GM21723 (cell line): ENCODE data around the gene VAMP3.
"Not testable (repeated sequence)": the region's sequence is repeated elsewhere in the genome, so short reads cannot be mapped to it uniquely, and the experiment has no call there.

Experiments
- ATAC-seq: cut with Tn5 transposase; IDR thresholded peaks from one replicate; pipeline ENCODE4 v1.9.1; 2021; ENCODE audit warnings: mild to moderate bottlenecking, moderate library complexity; ENCODE audit not compliant: unreplicated experiment

Gene VAMP3

DNA sequence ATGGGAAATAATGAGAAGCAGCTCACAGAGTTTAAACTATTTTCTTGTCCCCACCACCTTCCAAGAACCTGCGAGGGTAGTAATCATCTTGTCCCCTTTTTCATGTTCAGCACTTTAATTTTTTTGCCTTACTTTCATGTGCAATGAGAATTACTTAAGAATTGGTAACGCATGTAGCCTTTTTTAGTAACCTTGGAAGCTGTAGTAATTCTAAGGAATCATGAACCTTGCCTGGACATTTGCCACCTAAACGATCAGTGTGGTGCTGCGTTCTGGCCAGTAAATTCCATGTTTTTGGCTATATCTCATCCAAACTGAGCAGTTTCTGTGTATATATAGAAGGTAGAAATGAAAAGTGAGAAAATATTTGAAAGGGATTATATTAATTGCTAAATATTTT, 3.9 kb upstream of the VAMP3 start:
- no peak for ATAC-seq

DNA sequence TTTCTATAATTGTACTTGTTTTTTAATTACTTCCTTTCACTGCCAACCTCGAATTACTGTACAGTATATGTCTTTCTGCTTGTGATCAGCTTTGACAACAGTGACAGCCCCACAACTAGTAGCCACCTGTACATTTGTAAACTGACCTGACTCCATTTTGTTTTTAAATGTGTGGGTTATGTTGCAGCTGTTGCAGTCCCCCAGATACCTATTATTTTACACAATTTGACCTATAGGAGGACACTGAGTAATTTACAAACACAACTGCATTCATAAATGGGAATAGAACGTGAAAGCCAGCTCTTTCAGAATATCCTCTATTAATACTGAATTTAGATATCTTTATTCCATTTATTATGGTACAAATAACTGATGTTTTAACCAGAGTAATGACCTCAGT, 2.5 kb upstream of the VAMP3 start:
- ATAC-seq: no peak

DNA sequence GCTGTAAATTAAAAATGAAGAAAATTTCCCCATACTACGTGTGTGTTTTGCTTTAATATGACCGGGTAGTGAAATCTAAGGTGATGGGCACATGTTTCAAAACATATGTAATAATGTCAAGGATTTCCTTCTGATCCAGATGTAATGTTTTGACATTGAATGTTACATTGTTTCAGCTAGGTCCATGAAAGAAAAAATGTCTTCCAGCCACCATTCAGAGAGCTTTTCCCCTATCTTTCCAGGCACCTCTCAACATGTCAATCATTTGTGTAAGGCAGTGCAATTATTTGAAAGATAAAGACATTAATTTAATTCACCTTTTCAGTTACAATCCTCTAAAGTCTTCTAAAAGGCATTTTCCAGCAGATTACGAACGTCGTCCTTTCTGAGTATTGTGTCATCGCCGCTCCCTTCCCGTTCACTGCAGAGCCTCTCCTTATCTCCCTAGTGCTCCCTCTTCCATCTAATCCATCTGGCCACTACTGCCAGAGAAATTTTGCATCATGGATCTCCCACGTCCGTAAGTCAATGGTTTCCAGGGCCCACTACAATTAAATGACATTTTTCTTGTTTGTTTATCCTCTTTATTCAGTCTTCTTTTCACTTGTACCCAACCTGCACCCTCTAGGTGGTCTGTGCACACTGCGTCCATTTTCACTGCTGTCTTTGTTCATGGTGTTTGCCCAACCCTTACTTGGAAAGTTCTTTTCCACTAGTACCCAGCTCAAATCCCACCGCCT, 1.3 kb upstream of the VAMP3 start:
- ATAC-seq: no peak

- ATAC-seq: no peak
Measured at GRCh38 chr1:7770669-7770996, 463 bp upstream of the VAMP3 start.

DNA sequence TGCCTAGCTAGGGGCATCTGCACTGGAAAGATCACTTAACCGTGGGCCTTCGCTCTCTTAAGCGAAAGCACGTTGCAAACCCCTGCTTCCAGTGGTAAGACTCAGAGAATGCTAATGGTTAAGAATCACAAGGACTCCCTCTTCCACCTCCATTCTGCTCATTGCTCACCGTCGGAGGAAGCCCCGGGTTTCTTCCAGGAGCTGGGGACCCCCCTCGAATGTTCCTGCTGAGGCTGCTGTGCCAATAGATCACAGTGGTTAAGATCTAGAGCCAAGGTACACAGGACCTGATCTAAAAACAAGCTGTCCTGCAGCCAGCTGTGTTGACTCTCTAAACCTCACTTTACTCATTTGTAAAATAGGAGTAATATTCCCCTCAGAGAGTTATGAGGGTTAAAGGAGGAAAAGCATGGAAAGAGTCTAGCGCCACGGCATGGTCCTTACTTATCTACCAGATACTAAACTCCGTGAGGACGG, 765 bp downstream of the VAMP3 start:
- ATAC-seq: peak; percentile 40

GRCh38 chr1:7777591-7777990, 6.5 kb downstream of the VAMP3 start:
- no peak for ATAC-seq

- ATAC-seq: no peak
Measured at GRCh38 chr1:7778133-7778628, 7.1 kb downstream of the VAMP3 start.

DNA sequence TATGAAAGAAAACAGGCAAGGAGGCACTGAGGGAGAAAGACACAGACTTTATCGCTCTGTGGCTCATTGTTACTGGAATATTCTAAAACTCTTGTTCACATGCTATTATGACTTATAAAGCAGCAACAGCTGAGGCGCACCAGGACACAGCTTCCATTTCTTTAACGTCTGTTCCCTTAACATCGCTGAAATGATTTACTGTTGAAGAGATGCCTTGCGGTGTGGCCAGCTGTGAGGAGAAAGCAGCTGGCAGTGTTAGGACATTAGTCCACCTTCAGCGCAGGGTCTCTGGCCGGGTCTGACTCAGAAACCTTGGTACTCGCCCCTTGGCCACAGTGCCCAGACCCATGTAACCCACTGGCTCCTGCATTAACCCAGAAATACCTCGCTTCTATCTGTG, 9.9 kb downstream of the VAMP3 start:
- no peak for ATAC-seq

DNA sequence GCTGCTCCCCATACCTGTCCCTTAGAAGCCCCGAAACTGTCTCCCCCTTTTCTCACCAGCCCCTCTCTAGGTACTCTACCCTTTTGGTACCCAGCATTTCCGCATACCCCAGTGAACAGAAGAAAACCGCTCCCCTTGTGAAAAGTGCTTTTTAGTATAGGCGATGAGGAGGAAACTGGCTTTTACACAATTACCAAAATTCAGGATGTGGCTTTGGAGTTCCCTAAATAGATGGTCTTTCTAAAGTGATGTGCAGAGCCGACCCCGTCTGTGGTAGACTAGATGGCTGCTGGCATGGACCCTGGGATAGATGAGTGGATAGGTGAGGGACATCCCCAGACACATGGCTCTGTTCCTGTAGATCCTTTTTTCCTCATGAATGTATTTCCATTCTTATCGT, 10.4 kb downstream of the VAMP3 start:
- no peak for ATAC-seq

GRCh38 chr1:7781923-7782495, 10.9 kb downstream of the VAMP3 start:
- ATAC-seq: no peak

GRCh38 chr1:7783178-7783711, 12.1 kb downstream of the VAMP3 start:
- no peak for ATAC-seq

DNA sequence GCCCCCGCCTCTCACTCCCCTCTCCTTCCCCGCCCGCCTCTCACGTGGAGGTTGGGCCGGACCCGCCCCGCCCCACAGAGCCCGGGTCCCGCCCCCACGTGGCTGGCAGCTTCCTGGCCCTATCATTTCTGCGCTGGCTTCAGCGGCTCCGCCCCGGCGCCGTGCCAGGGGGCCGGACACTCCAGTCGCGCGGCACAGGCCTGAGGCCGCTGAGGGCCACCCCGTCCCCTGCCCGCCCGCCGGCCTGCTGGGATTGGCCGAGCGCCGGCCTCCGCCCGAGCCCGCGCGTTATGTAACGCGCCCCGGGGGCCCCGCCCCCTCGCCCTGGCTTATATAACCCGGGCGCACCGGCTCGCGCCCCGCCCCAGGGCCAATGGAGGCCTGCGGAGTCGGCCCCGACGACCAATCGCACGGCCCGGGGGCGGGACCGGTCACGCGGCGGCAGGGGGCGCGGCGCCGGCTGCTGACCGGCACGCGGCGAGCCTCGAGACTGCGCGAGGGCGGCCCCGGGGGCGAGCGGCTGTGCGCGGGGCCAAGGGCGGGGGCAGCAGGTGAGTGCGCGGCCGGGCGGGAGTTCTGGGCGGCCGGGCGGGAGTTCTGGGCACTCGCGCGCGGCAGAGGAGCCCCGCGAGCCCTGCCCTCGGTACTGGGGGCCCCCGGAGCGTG, 12.9 kb downstream of the VAMP3 start, which contains the start of gene PER3:
Gene PER3 (plus strand): TSS at position 466 of the 666 bp plus-strand sequence. CDS start 587 bp downstream, outside the sequence.
- peak; percentile 91 for ATAC-seq

DNA sequence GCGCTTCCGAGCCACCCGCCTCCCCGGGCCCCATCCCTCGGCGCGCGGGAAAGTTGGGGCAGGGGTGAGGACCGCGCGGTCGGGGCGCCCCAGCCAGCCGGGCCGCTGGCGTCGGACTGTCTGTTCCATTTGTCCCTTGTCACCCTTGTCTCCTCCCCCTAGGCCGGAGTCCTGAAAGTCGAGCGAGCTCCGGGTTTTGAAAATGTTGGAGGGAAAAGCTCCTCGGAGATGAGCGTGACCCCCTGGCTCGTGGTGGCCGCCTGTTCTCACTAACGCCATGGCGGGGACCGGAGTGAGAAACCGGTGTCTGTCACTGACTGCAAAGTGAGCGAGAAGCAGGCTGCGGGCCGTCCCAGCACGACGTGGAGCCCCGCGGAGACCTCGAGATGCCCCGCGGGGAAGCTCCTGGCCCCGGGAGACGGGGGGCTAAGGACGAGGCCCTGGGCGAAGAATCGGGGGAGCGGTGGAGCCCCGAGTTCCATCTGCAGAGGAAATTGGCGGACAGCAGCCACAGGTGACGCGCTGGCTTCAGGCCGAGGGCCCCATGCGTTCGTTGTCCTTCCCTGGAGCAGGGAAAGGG, 13.5 kb downstream of the VAMP3 start:
- no peak for ATAC-seq

DNA sequence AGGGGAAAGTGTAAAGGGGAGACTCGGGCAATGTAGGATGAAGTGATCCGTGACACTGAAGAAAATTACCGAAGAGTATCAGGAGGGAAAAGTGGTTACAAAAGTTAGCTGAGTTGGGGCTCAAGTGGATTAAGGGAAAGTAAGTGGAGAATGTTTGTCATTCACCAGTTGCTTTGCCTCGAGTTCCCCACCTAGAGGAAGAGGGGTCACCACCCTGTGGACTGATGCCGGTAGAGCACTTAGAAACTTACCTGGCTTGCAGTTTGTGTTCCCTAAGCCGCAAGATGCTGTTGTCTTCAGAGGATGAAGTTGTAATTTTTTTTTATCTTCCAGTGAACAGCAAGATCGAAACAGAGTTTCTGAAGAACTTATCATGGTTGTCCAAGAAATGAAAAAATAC, 14.0 kb downstream of the VAMP3 start:
- no peak for ATAC-seq

DNA sequence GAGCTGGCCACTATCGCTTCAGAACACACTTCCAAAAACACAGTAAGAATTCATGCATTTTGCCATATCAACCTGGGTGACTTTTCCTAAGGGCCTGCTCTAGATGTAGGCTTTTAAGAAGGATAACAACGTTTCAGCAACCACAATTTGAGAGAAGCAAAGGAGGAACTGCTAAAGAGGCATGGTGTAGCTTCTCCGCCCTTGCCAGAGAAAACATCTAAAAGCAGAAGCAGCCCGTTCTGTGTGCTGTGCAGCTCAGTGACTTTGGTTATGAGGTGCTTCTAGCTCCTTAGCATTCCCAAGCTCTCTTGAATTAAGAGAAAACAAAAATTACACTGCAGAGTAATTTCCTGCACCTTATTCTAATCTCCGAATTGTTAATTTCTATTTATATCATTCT, 15.7 kb downstream of the VAMP3 start:
- no peak for ATAC-seq

GRCh38 chr1:7789828-7790227, 18.7 kb downstream of the VAMP3 start:
- no peak for ATAC-seq

DNA sequence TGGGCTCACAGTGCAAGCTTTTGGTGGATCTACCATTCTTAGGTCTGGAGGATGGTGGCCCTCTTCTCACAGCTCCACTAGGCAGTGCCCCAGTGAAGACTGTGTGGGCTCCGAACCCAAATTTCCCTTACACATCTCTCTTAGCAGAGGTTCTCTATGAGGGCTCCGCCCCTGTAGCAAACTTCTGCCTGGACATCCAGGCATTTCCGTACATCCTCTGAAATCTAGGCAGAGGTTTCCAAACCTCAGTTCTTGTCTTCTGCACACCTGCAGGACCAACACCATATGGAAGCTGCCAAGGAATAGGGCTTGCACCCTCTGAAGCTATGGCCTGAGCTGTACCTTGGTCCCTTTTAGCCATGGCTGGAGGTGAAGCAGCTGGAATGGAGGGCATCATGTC, 19.9 kb downstream of the VAMP3 start:
- not testable (repeated sequence) for ATAC-seq

DNA sequence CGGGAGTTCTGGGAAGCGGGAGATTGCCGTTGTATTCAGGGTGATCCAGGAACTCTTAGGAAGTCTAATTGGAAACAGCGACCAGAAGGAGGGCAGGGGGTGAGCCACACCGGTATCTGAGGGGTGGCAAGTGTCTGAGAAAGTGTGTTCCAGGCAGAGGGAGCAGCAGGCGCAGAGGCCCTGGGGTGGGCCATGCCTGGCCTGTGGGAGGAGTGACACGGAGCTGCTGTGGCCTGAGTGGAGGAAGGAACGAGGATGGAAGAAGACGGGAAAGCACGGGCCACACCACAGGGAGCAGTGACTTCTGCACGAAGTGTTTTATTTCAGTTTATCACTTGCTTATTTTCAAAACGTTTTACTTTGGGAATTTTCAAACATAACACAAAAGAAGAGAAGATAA, 24.3 kb downstream of the VAMP3 start:
- ATAC-seq: no peak

- no peak for ATAC-seq
Measured at GRCh38 chr1:7805460-7805859, 34.4 kb downstream of the VAMP3 start.

GRCh38 chr1:7808253-7808844, 37.3 kb downstream of the VAMP3 start:
- ATAC-seq: no peak

DNA sequence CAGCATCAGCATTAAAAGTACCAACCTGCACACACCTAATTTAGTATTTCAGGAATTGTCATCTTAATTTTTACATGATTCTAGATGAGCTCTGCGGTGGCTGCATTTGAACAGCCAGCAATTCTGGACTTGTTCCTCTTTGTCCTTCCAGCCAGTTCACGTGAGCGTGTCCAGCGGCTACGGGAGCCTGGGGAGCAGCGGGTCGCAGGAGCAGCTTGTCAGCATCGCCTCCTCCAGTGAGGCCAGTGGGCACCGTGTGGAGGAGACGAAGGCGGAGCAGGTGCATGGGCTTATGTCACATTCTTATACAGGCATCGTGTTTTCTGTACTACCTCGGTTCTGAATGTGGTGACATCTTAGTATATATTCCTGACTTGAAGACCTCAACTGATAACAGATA, 38.6 kb downstream of the VAMP3 start:
- no peak for ATAC-seq
